GM12878 (cell line): Measurements from ENCODE around the gene SH2D3A. TPM values are rescaled to one million over a fixed set of nuclear protein-coding genes. Genes with fewer than 3 reads are reported as not detected.

Experiments used
- CHD4 ChIP-seq: fragments of 200-600 bp; sonication (generic); IDR thresholded peaks from 2 replicates; pipeline ENCODE4 v1.6.1; 2016; ENCODE audit warnings: mild to moderate bottlenecking
- EED ChIP-seq: sonication (generic); IDR thresholded peaks from 2 replicates; pipeline ENCODE4 v1.6.1; 2016; ENCODE audit warnings: antibody characterized with exemption, low read depth
- EGR1 ChIP-seq, 2 experiments: IDR thresholded peaks; 1 replicate in 1 of 2; 2 replicates in 1 of 2; pipeline ENCODE4 v1.6.1; 2011 to 2012; ENCODE audit warnings: low read depth in 2 of 2, low read length in 2 of 2, borderline replicate concordance in 1 of 2, mild to moderate bottlenecking in 1 of 2, moderate library complexity in 1 of 2
- IRF4 ChIP-seq: IDR thresholded peaks from 2 replicates; pipeline ENCODE4 v1.6.1; 2011; ENCODE audit warnings: low read depth, low read length
- NBN ChIP-seq: fragments of 450-650 bp; IDR thresholded peaks from 2 replicates; pipeline ENCODE4 v1.6.1; 2016
- SIX5 ChIP-seq: IDR thresholded peaks from 2 replicates; pipeline ENCODE4 v1.6.1; 2011; ENCODE audit warnings: mild to moderate bottlenecking, low read depth, low read length, moderate library complexity; ENCODE audit not compliant: severe bottlenecking
- STAT1 ChIP-seq: fragments of 450-650 bp; conservative IDR thresholded peaks from 2 replicates; pipeline ENCODE4 v1.6.1; 2014; ENCODE audit warnings: antibody characterized with exemption, mild to moderate bottlenecking
- ZNF384 ChIP-seq: IDR thresholded peaks from 2 replicates; pipeline ENCODE4 v1.6.1; 2012; ENCODE audit warnings: low read depth, mild to moderate bottlenecking, low read length, improper control_type of control experiment, borderline replicate concordance
- polyA plus RNA-seq, 11 experiments: library from polyadenylated mRNA; depleted of rRNA in 4 of 11; unstranded in 6 of 11; stranded (reverse) in 5 of 11; fragments of >200 nt; fragmentation: Nextera tagmentation in 4 of 11; fragmentation: Illumina TruSeq in 1 of 11; extraction: Ambion mirVana in 4 of 11; extraction: Trizol in 1 of 11; gene quantifications; 1 replicate in 1 of 11; 2 replicates in 10 of 11; pipeline versions ENCODE4 v1.2.1 to v1.2.3, GENCODE V29; 2011 to 2016; ENCODE audit warnings: inconsistent platforms in 2 of 11, missing spikeins in 2 of 11, low read depth in 1 of 11
- total RNA-seq, 4 experiments: library from RNA; depleted of rRNA in 3 of 4; stranded (reverse); fragments of >200 nt in 3 of 4; fragmentation: Illumina TruSeq in 1 of 4; extraction: Trizol in 1 of 4; gene quantifications; 2 replicates each; pipeline versions ENCODE4 v1.2.1 to v1.2.3, GENCODE V29; 2013 to 2021
- TF ChIP-seq, protein P1 (sequence below): fragments of 450-650 bp; IDR thresholded peaks from 2 replicates; pipeline ENCODE4 v1.6.1; 2014; ENCODE audit warnings: mild to moderate bottlenecking
- TF ChIP-seq, protein P2 (sequence below): IDR thresholded peaks from 2 replicates; pipeline ENCODE4 v1.6.1; 2011; ENCODE audit warnings: borderline replicate concordance, low read depth, mild to moderate bottlenecking, moderate library complexity, low read length; ENCODE audit not compliant: insufficient read depth, poor library complexity, severe bottlenecking
- TF ChIP-seq, protein P3 (sequence below): fragments of 150-350 bp; IDR thresholded peaks from 2 replicates; pipeline ENCODE4 v1.6.1; 2016; ENCODE audit warnings: low read depth, low read length
- TF ChIP-seq, protein P4 (sequence below): fragments of 450-650 bp; formaldehyde crosslinking; IDR thresholded peaks from 2 replicates; pipeline ENCODE4 v1.4.0; 2022; ENCODE audit warnings: mild to moderate bottlenecking, moderate library complexity
- TF ChIP-seq, protein P5 (sequence below): fragments of 450-650 bp; IDR thresholded peaks from 2 replicates; pipeline ENCODE4 v1.6.1; 2018; ENCODE audit warnings: borderline replicate concordance, mild to moderate bottlenecking; ENCODE audit not compliant: partially characterized antibody
- TF ChIP-seq, protein P6 (sequence below): fragments of 450-650 bp; IDR thresholded peaks from 2 replicates; pipeline ENCODE4 v1.6.1; 2016; ENCODE audit warnings: mild to moderate bottlenecking

Gene SH2D3A
- total and polyA plus RNA-seq, 10 of the 15 experiments (the other 5 are each of a cell fraction or from before 2014, with no cell fraction given) = 0.77 to 24.4 (median 9.5) TPM

DNA sequence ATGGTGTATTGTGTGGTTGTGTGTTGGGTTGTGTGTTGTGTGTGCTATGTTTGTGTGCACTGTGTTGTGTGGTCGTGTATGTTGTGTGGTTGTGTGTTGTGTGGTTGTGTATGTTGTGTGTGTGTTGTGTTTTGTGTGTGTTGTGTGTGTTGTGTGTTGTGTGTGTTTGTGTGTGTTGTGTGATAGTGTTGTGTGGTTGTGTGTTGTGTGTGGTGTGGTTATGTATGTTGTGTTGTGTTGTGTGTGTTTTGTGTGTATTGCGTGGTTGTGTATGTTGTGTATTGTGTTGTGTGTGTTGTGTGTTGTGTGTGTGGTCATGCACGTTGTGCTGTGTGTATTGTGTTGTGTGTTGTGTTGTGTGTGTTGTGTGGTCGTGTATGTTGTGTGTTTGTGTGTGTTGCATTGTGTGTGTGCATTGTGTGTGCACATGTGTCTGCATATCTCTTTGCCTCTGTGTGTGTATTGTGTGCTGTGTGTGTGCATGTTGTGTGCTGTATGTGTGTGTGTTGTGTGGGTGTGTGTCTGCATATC is 49.7 kb downstream of the SH2D3A start (continued):
- TF ChIP-seq, protein P1, sequence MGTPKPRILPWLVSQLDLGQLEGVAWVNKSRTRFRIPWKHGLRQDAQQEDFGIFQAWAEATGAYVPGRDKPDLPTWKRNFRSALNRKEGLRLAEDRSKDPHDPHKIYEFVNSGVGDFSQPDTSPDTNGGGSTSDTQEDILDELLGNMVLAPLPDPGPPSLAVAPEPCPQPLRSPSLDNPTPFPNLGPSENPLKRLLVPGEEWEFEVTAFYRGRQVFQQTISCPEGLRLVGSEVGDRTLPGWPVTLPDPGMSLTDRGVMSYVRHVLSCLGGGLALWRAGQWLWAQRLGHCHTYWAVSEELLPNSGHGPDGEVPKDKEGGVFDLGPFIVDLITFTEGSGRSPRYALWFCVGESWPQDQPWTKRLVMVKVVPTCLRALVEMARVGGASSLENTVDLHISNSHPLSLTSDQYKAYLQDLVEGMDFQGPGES = no peak
- TF ChIP-seq, protein P2, sequence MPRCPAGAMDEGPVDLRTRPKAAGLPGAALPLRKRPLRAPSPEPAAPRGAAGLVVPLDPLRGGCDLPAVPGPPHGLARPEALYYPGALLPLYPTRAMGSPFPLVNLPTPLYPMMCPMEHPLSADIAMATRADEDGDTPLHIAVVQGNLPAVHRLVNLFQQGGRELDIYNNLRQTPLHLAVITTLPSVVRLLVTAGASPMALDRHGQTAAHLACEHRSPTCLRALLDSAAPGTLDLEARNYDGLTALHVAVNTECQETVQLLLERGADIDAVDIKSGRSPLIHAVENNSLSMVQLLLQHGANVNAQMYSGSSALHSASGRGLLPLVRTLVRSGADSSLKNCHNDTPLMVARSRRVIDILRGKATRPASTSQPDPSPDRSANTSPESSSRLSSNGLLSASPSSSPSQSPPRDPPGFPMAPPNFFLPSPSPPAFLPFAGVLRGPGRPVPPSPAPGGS = no peak
- no peak for TF ChIP-seq SIX5
- no peak for TF ChIP-seq ZNF384
- no peak for TF ChIP-seq EGR1 (IDR thresholded peaks at IDR 0.05; ENCODE audit: borderline replicate concordance in 1 of 2, low read depth in 2 of 2, low read length in 2 of 2)
- 0 out of 2 replicates have a peak, but pooled peaks have one; percentile 13 for TF ChIP-seq IRF4
- TF ChIP-seq, protein P3, sequence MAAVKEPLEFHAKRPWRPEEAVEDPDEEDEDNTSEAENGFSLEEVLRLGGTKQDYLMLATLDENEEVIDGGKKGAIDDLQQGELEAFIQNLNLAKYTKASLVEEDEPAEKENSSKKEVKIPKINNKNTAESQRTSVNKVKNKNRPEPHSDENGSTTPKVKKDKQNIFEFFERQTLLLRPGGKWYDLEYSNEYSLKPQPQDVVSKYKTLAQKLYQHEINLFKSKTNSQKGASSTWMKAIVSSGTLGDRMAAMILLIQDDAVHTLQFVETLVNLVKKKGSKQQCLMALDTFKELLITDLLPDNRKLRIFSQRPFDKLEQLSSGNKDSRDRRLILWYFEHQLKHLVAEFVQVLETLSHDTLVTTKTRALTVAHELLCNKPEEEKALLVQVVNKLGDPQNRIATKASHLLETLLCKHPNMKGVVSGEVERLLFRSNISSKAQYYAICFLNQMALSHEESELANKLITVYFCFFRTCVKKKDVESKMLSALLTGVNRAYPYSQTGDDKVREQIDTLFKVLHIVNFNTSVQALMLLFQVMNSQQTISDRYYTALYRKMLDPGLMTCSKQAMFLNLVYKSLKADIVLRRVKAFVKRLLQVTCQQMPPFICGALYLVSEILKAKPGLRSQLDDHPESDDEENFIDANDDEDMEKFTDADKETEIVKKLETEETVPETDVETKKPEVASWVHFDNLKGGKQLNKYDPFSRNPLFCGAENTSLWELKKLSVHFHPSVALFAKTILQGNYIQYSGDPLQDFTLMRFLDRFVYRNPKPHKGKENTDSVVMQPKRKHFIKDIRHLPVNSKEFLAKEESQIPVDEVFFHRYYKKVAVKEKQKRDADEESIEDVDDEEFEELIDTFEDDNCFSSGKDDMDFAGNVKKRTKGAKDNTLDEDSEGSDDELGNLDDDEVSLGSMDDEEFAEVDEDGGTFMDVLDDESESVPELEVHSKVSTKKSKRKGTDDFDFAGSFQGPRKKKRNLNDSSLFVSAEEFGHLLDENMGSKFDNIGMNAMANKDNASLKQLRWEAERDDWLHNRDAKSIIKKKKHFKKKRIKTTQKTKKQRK = no peak
- TF ChIP-seq, protein P4, sequence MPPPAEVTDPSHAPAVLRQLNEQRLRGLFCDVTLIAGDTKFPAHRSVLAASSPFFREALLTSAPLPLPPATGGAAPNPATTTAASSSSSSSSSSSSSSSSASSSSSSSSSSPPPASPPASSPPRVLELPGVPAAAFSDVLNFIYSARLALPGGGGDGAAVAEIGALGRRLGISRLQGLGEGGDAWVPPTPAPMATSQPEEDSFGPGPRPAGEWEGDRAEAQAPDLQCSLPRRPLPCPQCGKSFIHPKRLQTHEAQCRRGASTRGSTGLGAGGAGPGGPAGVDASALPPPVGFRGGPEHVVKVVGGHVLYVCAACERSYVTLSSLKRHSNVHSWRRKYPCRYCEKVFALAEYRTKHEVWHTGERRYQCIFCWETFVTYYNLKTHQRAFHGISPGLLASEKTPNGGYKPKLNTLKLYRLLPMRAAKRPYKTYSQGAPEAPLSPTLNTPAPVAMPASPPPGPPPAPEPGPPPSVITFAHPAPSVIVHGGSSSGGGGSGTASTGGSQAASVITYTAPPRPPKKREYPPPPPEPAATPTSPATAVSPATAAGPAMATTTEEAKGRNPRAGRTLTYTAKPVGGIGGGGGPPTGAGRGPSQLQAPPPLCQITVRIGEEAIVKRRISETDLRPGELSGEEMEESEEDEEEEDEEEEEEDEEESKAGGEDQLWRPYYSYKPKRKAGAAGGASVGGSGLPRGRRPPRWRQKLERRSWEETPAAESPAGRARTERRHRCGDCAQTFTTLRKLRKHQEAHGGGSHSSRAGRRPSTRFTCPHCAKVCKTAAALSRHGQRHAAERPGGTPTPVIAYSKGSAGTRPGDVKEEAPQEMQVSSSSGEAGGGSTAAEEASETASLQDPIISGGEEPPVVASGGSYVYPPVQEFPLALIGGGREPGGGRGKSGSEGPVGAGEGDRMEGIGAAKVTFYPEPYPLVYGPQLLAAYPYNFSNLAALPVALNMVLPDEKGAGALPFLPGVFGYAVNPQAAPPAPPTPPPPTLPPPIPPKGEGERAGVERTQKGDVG (CRISPR knock-in tag) = no peak
- TF ChIP-seq, protein P5, sequence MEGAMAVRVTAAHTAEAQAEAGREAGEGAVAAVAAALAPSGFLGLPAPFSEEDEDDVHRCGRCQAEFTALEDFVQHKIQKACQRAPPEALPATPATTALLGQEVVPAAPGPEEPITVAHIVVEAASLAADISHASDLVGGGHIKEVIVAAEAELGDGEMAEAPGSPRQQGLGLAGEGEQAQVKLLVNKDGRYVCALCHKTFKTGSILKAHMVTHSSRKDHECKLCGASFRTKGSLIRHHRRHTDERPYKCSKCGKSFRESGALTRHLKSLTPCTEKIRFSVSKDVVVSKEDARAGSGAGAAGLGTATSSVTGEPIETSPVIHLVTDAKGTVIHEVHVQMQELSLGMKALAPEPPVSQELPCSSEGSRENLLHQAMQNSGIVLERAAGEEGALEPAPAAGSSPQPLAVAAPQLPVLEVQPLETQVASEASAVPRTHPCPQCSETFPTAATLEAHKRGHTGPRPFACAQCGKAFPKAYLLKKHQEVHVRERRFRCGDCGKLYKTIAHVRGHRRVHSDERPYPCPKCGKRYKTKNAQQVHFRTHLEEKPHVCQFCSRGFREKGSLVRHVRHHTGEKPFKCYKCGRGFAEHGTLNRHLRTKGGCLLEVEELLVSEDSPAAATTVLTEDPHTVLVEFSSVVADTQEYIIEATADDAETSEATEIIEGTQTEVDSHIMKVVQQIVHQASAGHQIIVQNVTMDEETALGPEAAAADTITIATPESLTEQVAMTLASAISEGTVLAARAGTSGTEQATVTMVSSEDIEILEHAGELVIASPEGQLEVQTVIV = peak; percentile 39
- TF ChIP-seq NBN = peak; percentile 91
- TF ChIP-seq, protein P6, sequence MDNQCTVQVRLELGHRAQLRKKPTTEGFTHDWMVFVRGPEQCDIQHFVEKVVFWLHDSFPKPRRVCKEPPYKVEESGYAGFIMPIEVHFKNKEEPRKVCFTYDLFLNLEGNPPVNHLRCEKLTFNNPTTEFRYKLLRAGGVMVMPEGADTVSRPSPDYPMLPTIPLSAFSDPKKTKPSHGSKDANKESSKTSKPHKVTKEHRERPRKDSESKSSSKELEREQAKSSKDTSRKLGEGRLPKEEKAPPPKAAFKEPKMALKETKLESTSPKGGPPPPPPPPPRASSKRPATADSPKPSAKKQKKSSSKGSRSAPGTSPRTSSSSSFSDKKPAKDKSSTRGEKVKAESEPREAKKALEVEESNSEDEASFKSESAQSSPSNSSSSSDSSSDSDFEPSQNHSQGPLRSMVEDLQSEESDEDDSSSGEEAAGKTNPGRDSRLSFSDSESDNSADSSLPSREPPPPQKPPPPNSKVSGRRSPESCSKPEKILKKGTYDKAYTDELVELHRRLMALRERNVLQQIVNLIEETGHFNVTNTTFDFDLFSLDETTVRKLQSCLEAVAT = 0 out of 2 replicates have a peak, but pooled peaks have one; percentile 36
- peak; percentile 20; the same call in 1 of the 2 replicates for TF ChIP-seq CHD4
- no peak for TF ChIP-seq STAT1
- TF ChIP-seq EED = no peak
